Measurements from ENCODE around the gene POLD3. TPM values are rescaled to one million over a fixed set of nuclear protein-coding genes. Genes with fewer than 3 reads are reported as not detected.

Gene POLD3
- total RNA-seq, 1 experiment from 2014 or later = 28.4 TPM

GRCh38 chr11:74620531-74620930, 28.1 kb downstream of the POLD3 start:
- BruUV-seq (replicated peaks) = no TSS peak
- Histone ChIP-seq H3K27ac (ENCODE audit: low read length) (no peak overlapping the region), H3K4me3 (ENCODE audit: low read length) (no peak overlapping the region), H3K9me2 (replicated peaks; ENCODE audit: low read length) (no peaks in the 10 kb centered on the region), H3K27me3 (ENCODE audit: low read length) (no peaks in the 10 kb centered on the region), H3K36me3 (ENCODE audit: low read depth, low read length) (peaks cover 26% of the 10 kb centered on the region; the same call in 1 of the 2 replicates), H3K9ac (ENCODE audit: low read length) (no peak overlapping the region), H4K20me1 (ENCODE audit: low read length) (no peaks in the 10 kb centered on the region), H3K4me1 (ENCODE audit: insufficient read depth, low read length) (no peaks in the 10 kb centered on the region), H2AFZ (ENCODE audit: low read length) (no peak overlapping the region), H3K79me2 (ENCODE audit: low read length) (no peaks in the 10 kb centered on the region), H3K4me2 (ENCODE audit: low read length) (no peak overlapping the region), H3F3A (ENCODE audit: low read length, unreplicated experiment) (no peaks in the 10 kb centered on the region), H3K9me3 (ENCODE audit: low read length) (no peaks in the 10 kb centered on the region)
- ATAC-seq (no peak), DNase-seq (no peak)
- ChIA-PET POLR2A (ENCODE audit: unreplicated experiment) (no interaction called here), CTCF (no interaction called here)
- intact Hi-C loops (cut with micrococcal nuclease) = no loop called here
- TF ChIP-seq CTCF (conservative IDR thresholded peaks at IDR 0.05; ENCODE audit: low read depth, low read length) (no peak), EZH2phosphoT487 (IDR thresholded peaks at IDR 0.05; ENCODE audit: borderline replicate concordance, low read length) (no peak), EZH2 (IDR thresholded peaks at IDR 0.05; ENCODE audit: low read length, unreplicated experiment) (no peak)

GRCh38 chr11:74626130-74626529, 33.7 kb downstream of the POLD3 start:
- H3K4me1 ChIP-seq (ENCODE audit: insufficient read depth, low read length) = no peaks in the 10 kb centered on the region

More at GRCh38 chr11:74626130-74626529, 33.7 kb downstream of the POLD3 start:
- Histone ChIP-seq H3K79me2 (ENCODE audit: low read length) (no peaks in the 10 kb centered on the region), H3K36me3 (ENCODE audit: low read depth, low read length) (peaks cover 28% of the 10 kb centered on the region), H3K4me2 (ENCODE audit: low read length) (no peak overlapping the region), H3K9me3 (ENCODE audit: low read length) (no peaks in the 10 kb centered on the region), H3K9me2 (replicated peaks; ENCODE audit: low read length) (no peaks in the 10 kb centered on the region), H3K9ac (ENCODE audit: low read length) (no peak overlapping the region), H3F3A (ENCODE audit: low read length, unreplicated experiment) (no peaks in the 10 kb centered on the region), H3K4me3 (ENCODE audit: low read length) (no peak overlapping the region), H4K20me1 (ENCODE audit: low read length) (no peaks in the 10 kb centered on the region), H3K27ac (ENCODE audit: low read length) (no peak overlapping the region), H2AFZ (ENCODE audit: low read length) (no peak overlapping the region), H3K27me3 (ENCODE audit: low read length) (no peaks in the 10 kb centered on the region)
- CTCF ChIA-PET = no interaction called here
- TF ChIP-seq CTCF (conservative IDR thresholded peaks at IDR 0.05; ENCODE audit: low read depth, low read length) (no peak), EZH2phosphoT487 (IDR thresholded peaks at IDR 0.05; ENCODE audit: borderline replicate concordance, low read length) (no peak), EZH2 (IDR thresholded peaks at IDR 0.05; ENCODE audit: low read length, unreplicated experiment) (no peak)
- no peak for ATAC-seq
- POLR2A ChIA-PET (ENCODE audit: unreplicated experiment) = no interaction called here
- DNase-seq = no peak
- intact Hi-C loops (cut with micrococcal nuclease) = no loop called here
- no TSS peak for BruUV-seq (replicated peaks)

All from PC-3 (cell line).